Measurements from ENCODE around the gene SGPL1. TPM values are rescaled to one million over a fixed set of nuclear protein-coding genes. Genes with fewer than 3 reads are reported as not detected.

SGPL1 gene
- total and polyA plus RNA-seq, 3 experiments from 2014 or later: 17.8 to 64.4 (median 64.3) TPM

GRCh38 chr10:70779088-70779487 is 36.7 kb upstream of the SGPL1 start:
- Histone ChIP-seq H3K27ac (ENCODE audit: low read depth, low read length) (no peak overlapping the region), H3K27me3 (ENCODE audit: insufficient read depth, low read length, poor library complexity, severe bottlenecking) (no peaks in the 10 kb centered on the region), H3K4me3 (ENCODE audit: low read length) (no peak overlapping the region), H3K9me3 (ENCODE audit: low read length) (no peaks in the 10 kb centered on the region), H3K4me1 (ENCODE audit: insufficient read depth, low read length) (no peaks in the 10 kb centered on the region), H3K36me3 (ENCODE audit: insufficient read depth, low read length) (no peaks in the 10 kb centered on the region)
- Mint-ChIP-seq H3K36me3 (no peaks in the 10 kb centered on the region), H3K9me3 (no peaks in the 10 kb centered on the region), H3K27me3 (peaks cover 5% of the 10 kb centered on the region in 2 donors), H3K4me1 (no peaks in the 10 kb centered on the region), H3K27ac (no peak overlapping the region), H3K4me3 (no peak overlapping the region)
- CTCF ChIA-PET: interaction anchor here (1.1 kb wide), 1 partner anchor 219 kb away, joined by 3 read pairs; no protein-coding TSS in a partner anchor
- no peak for DNase-seq
- POLR2A ChIA-PET: no interaction called here

GRCh38 chr10:70779511-70780369 is 36.0 kb upstream of the SGPL1 start:
- Mint-ChIP-seq H3K27me3 (peaks cover 5% of the 10 kb centered on the region in 2 donors), H3K9me3 (no peaks in the 10 kb centered on the region), H3K4me3 (no peak overlapping the region), H3K36me3 (no peaks in the 10 kb centered on the region), H3K4me1 (no peaks in the 10 kb centered on the region), H3K27ac (peak overlapping the region in 1 of 8 donors; percentile 60)
- Histone ChIP-seq H3K4me3 (ENCODE audit: low read length) (no peak overlapping the region), H3K9me3 (ENCODE audit: low read length) (no peaks in the 10 kb centered on the region), H3K36me3 (ENCODE audit: insufficient read depth, low read length) (no peaks in the 10 kb centered on the region), H3K27ac (ENCODE audit: low read depth, low read length) (no peak overlapping the region), H3K27me3 (ENCODE audit: insufficient read depth, low read length, poor library complexity, severe bottlenecking) (no peaks in the 10 kb centered on the region), H3K4me1 (ENCODE audit: insufficient read depth, low read length) (no peaks in the 10 kb centered on the region)
- POLR2A ChIA-PET: no interaction called here
- DNase-seq: no peak
- CTCF ChIA-PET: interaction anchor here (1.1 kb wide), 1 partner anchor 219 kb away, joined by 3 read pairs; no protein-coding TSS in a partner anchor

- CTCF ChIA-PET: no interaction called here
Observed at GRCh38 chr10:70780370-70780760, 35.4 kb upstream of the SGPL1 start.

GRCh38 chr10:70780772-70781171 is 35.0 kb upstream of the SGPL1 start:
- H3K27ac Mint-ChIP-seq: peak overlapping the region in 2 of 8 donors; percentile 18 to 66
- Histone ChIP-seq H3K27me3 (ENCODE audit: insufficient read depth, low read length, poor library complexity, severe bottlenecking) (no peaks in the 10 kb centered on the region), H3K36me3 (ENCODE audit: insufficient read depth, low read length) (no peaks in the 10 kb centered on the region), H3K9me3 (ENCODE audit: low read length) (no peaks in the 10 kb centered on the region), H3K4me1 (ENCODE audit: insufficient read depth, low read length) (no peaks in the 10 kb centered on the region), H3K27ac (ENCODE audit: low read depth, low read length) (no peak overlapping the region), H3K4me3 (ENCODE audit: low read length) (no peak overlapping the region)
- no peaks in the 10 kb centered on the region for H3K9me3 Mint-ChIP-seq
- DNase-seq: no peak
- POLR2A ChIA-PET: no interaction called here
- CTCF ChIA-PET: no interaction called here
- H3K27me3 Mint-ChIP-seq: peaks cover 5% of the 10 kb centered on the region in 2 donors
- peaks cover 0 to 5% (median 0%) of the 10 kb centered on the region in 3 donors for H3K4me1 Mint-ChIP-seq
- H3K4me3 Mint-ChIP-seq: no peak overlapping the region
- no peaks in the 10 kb centered on the region for H3K36me3 Mint-ChIP-seq

More at GRCh38 chr10:70780370-70780760, 35.4 kb upstream of the SGPL1 start:
- no peaks in the 10 kb centered on the region for H3K9me3 ChIP-seq (ENCODE audit: low read length)
- Mint-ChIP-seq H3K9me3 (no peaks in the 10 kb centered on the region), H3K4me3 (no peak overlapping the region), H3K27ac (no peak overlapping the region), H3K4me1 (peaks cover 0 to 5% (median 0%) of the 10 kb centered on the region in 3 donors), H3K27me3 (peaks cover 5% of the 10 kb centered on the region in 2 donors), H3K36me3 (no peaks in the 10 kb centered on the region)
- no peaks in the 10 kb centered on the region for H3K36me3 ChIP-seq (ENCODE audit: insufficient read depth, low read length)
- no peaks in the 10 kb centered on the region for H3K4me1 ChIP-seq (ENCODE audit: insufficient read depth, low read length)
- H3K27ac ChIP-seq (ENCODE audit: low read depth, low read length): no peak overlapping the region
- no peaks in the 10 kb centered on the region for H3K27me3 ChIP-seq (ENCODE audit: insufficient read depth, low read length, poor library complexity, severe bottlenecking)
- H3K4me3 ChIP-seq (ENCODE audit: low read length): no peak overlapping the region
- DNase-seq: no peak
- POLR2A ChIA-PET: no interaction called here

- CTCF ChIA-PET: no interaction called here
- H3K9me3 Mint-ChIP-seq: no peaks in the 10 kb centered on the region
- H3K27me3 ChIP-seq (ENCODE audit: insufficient read depth, low read length, poor library complexity, severe bottlenecking): no peaks in the 10 kb centered on the region
Observed at GRCh38 chr10:70781461-70782051, 34.2 kb upstream of the SGPL1 start.

GRCh38 chr10:70782086-70782745 is 33.5 kb upstream of the SGPL1 start:
- Histone ChIP-seq H3K4me1 (ENCODE audit: insufficient read depth, low read length) (no peaks in the 10 kb centered on the region), H3K4me3 (ENCODE audit: low read length) (no peak overlapping the region), H3K9me3 (ENCODE audit: low read length) (no peaks in the 10 kb centered on the region), H3K36me3 (ENCODE audit: insufficient read depth, low read length) (no peaks in the 10 kb centered on the region), H3K27ac (ENCODE audit: low read depth, low read length) (no peak overlapping the region), H3K27me3 (ENCODE audit: insufficient read depth, low read length, poor library complexity, severe bottlenecking) (no peaks in the 10 kb centered on the region)
- Mint-ChIP-seq H3K9me3 (no peaks in the 10 kb centered on the region), H3K36me3 (no peaks in the 10 kb centered on the region), H3K4me3 (no peak overlapping the region), H3K27ac (no peak overlapping the region), H3K4me1 (peaks cover 0 to 9% (median 0%) of the 10 kb centered on the region in 3 donors), H3K27me3 (peaks cover 5 to 8% of the 10 kb centered on the region in 2 donors)
- DNase-seq: no peak
- POLR2A ChIA-PET: no interaction called here
- CTCF ChIA-PET: no interaction called here

More at GRCh38 chr10:70781461-70782051, 34.2 kb upstream of the SGPL1 start:
- no peaks in the 10 kb centered on the region for H3K36me3 ChIP-seq (ENCODE audit: insufficient read depth, low read length)
- no peak overlapping the region for H3K27ac ChIP-seq (ENCODE audit: low read depth, low read length)
- no peak for DNase-seq
- no peak overlapping the region for H3K4me3 Mint-ChIP-seq
- no peak overlapping the region for H3K4me3 ChIP-seq (ENCODE audit: low read length)
- POLR2A ChIA-PET: no interaction called here
- H3K9me3 ChIP-seq (ENCODE audit: low read length): no peaks in the 10 kb centered on the region
- no peak overlapping the region for H3K27ac Mint-ChIP-seq
- no peaks in the 10 kb centered on the region for H3K36me3 Mint-ChIP-seq
- H3K4me1 ChIP-seq (ENCODE audit: insufficient read depth, low read length): no peaks in the 10 kb centered on the region
- H3K27me3 Mint-ChIP-seq: peaks cover 5 to 8% of the 10 kb centered on the region in 2 donors
- peaks cover 0 to 9% (median 0%) of the 10 kb centered on the region in 3 donors for H3K4me1 Mint-ChIP-seq

GRCh38 chr10:70782746-70783680 is 32.7 kb upstream of the SGPL1 start:
- CTCF ChIA-PET: no interaction called here
- H3K36me3 Mint-ChIP-seq: no peaks in the 10 kb centered on the region
- no peak overlapping the region for H3K4me3 Mint-ChIP-seq
- DNase-seq: no peak
- peaks cover 0 to 9% (median 0%) of the 10 kb centered on the region in 3 donors for H3K4me1 Mint-ChIP-seq
- no peaks in the 10 kb centered on the region for H3K36me3 ChIP-seq (ENCODE audit: insufficient read depth, low read length)
- H3K27me3 Mint-ChIP-seq: peaks cover 5 to 8% of the 10 kb centered on the region in 2 donors
- H3K27me3 ChIP-seq (ENCODE audit: insufficient read depth, low read length, poor library complexity, severe bottlenecking): no peaks in the 10 kb centered on the region
- no peak overlapping the region for H3K4me3 ChIP-seq (ENCODE audit: low read length)
- H3K9me3 ChIP-seq (ENCODE audit: low read length): no peaks in the 10 kb centered on the region
- H3K4me1 ChIP-seq (ENCODE audit: insufficient read depth, low read length): no peaks in the 10 kb centered on the region
- H3K27ac Mint-ChIP-seq: no peak overlapping the region
- H3K27ac ChIP-seq (ENCODE audit: low read depth, low read length): no peak overlapping the region
- no peaks in the 10 kb centered on the region for H3K9me3 Mint-ChIP-seq
- POLR2A ChIA-PET: no interaction called here
